ENCODE results near the gene KIF16B.

DNA sequence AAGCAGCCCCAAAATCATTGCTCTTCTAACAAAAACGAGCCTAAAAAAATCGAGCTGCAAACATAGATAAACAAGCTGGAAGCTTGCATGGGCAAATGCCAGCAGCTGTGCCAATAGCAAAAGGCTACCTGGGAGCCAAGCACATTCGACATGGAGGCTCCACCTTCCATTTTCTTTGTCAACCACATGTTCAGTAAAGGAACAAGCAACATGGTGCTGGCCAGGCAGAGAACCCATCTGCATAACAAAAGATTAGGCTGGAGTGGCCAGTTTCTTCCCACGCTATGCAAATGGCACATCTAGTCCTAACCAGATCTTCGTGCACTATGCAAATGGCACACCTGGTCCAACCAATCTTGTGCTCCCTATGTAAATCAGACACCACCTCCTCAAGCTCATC is 110.5 kb downstream of the KIF16B start:
- no peak for TF ChIP-seq ERF (CRISPR knock-in tag; IDR thresholded peaks at IDR 0.05)
- TF ChIP-seq, protein P1, sequence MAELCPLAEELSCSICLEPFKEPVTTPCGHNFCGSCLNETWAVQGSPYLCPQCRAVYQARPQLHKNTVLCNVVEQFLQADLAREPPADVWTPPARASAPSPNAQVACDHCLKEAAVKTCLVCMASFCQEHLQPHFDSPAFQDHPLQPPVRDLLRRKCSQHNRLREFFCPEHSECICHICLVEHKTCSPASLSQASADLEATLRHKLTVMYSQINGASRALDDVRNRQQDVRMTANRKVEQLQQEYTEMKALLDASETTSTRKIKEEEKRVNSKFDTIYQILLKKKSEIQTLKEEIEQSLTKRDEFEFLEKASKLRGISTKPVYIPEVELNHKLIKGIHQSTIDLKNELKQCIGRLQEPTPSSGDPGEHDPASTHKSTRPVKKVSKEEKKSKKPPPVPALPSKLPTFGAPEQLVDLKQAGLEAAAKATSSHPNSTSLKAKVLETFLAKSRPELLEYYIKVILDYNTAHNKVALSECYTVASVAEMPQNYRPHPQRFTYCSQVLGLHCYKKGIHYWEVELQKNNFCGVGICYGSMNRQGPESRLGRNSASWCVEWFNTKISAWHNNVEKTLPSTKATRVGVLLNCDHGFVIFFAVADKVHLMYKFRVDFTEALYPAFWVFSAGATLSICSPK (IDR thresholded peaks at IDR 0.05; ENCODE audit: borderline replicate concordance), result no peak
